Activated naive CD4-positive, alpha-beta T cell treated with anti-CD3 and anti-CD28 coated beads, Interleukin-2, amount 50 U/mL, for 24 hours (primary cell): ENCODE results near the gene MAL.

Source experiments
- H3K27ac Mint-ChIP-seq: one replicate; pipeline ENCODE4 v1.8.0; 2021; ENCODE audit warnings: mild to moderate bottlenecking, mixed read lengths
- H3K27me3 Mint-ChIP-seq: one replicate; pipeline ENCODE4 v1.8.0; 2021; ENCODE audit warnings: mixed read lengths
- H3K36me3 Mint-ChIP-seq: one replicate; pipeline ENCODE4 v1.8.0; 2021; ENCODE audit warnings: mixed read lengths
- H3K4me1 Mint-ChIP-seq: one replicate; pipeline ENCODE4 v1.8.0; 2021; ENCODE audit warnings: mixed read lengths
- H3K4me3 Mint-ChIP-seq: one replicate; pipeline ENCODE4 v1.8.0; 2021; ENCODE audit warnings: mild to moderate bottlenecking, mixed read lengths
- H3K9me3 Mint-ChIP-seq: one replicate; pipeline ENCODE4 v1.8.0; 2021; ENCODE audit warnings: mixed read lengths

The MAL gene

GRCh38 chr2:94993176-94994062, 32.1 kb upstream of the MAL start:
- Mint-ChIP-seq H3K4me1 (no peaks in the 10 kb centered on the region), H3K36me3 (no peaks in the 10 kb centered on the region), H3K27me3 (peaks cover 12% of the 10 kb centered on the region), H3K4me3 (no peak overlapping the region), H3K27ac (no peak overlapping the region), H3K9me3 (no peaks in the 10 kb centered on the region)

GRCh38 chr2:94994063-94994913, 31.2 kb upstream of the MAL start:
- Mint-ChIP-seq H3K27me3 (peaks cover 14% of the 10 kb centered on the region), H3K4me3 (no peak overlapping the region), H3K9me3 (no peaks in the 10 kb centered on the region), H3K4me1 (no peaks in the 10 kb centered on the region), H3K36me3 (no peaks in the 10 kb centered on the region), H3K27ac (no peak overlapping the region)

- Mint-ChIP-seq H3K27ac (no peak overlapping the region), H3K36me3 (no peaks in the 10 kb centered on the region), H3K27me3 (peaks cover 14% of the 10 kb centered on the region), H3K9me3 (no peaks in the 10 kb centered on the region), H3K4me3 (no peak overlapping the region), H3K4me1 (no peaks in the 10 kb centered on the region)
These were observed 30.5 kb upstream of the MAL start for GRCh38 chr2:94994914-94995552.

DNA sequence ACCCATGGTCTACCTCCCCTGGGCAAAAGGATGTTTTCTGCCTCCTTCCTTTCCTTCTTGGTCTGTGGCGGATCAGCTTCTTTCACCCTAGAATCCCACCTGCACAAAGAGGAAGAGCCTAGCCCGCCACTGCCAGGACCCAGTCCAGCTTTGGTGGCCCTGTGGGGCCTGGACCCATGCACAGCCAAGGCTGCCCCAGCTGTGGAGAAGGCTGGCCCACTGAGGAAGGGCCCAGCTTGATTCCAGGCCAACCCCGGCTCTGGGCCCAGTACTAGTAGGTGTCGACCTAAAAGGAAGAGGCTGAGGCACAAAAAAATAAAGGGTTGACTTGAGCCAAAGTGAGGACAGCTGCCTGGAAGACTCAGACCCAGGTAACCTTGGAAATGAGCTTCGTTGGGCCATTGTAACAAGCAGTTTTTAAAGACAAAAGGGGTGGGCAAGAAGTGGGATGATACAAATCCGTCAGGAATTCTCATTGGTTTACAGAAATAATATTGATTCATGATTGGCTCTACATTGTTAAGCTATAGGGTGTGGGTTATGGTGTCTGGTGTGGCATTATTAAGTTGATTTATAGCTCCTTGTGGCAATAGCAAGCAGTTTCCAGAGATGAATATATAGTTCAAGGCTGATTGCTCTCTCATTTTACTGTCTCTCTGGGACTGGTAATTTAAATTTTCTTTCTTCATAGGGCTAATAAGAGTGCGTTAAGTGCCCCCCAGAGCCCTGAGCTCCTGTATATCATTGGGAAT, 29.8 kb upstream of the MAL start:
- H3K4me3 Mint-ChIP-seq: no peak overlapping the region
- no peak overlapping the region for H3K27ac Mint-ChIP-seq
- H3K9me3 Mint-ChIP-seq: no peaks in the 10 kb centered on the region
- H3K27me3 Mint-ChIP-seq: peaks cover 14% of the 10 kb centered on the region
- no peaks in the 10 kb centered on the region for H3K36me3 Mint-ChIP-seq
- H3K4me1 Mint-ChIP-seq: no peaks in the 10 kb centered on the region

DNA sequence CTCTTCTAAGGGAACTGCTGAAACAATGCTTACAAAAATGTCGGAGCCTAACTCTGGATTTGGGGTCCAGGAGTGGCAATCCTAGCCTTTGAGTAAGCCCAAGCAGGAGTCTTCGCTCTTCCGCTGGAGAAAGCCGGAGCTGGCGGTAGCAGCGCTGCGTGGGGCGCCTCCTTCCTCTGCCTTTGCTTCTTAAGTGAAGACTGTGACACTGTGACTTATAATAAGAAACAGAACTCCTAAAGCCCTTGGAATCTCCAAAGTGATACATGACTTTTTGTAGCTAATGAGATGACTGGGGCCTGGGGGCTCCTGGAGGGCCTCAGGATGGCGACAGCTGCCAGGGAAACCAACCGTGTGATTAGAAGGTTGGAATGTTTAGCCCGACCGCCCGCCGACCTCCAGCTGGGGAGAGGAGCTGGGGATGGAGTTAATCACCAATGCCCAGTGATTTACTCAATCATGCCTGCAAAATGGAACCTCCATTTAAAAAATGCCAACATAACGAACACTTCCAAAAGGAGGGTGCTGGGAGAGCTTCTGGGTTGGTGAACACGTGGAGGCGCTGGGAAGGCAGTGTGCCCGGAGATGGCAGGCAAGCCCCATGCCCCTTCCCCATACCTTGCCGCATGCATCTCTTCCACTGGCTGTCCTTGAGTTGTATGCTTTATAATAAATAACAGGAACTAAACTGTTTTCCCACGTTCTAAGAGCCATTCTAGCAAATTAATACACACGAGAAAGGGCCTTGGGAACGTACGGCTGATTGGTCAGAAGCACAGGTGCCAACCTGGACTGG, 29.0 kb upstream of the MAL start:
- H3K4me1 Mint-ChIP-seq: no peaks in the 10 kb centered on the region
- no peaks in the 10 kb centered on the region for H3K9me3 Mint-ChIP-seq
- H3K27ac Mint-ChIP-seq: no peak overlapping the region
- H3K27me3 Mint-ChIP-seq: peaks cover 14% of the 10 kb centered on the region
- H3K4me3 Mint-ChIP-seq: no peak overlapping the region
- no peaks in the 10 kb centered on the region for H3K36me3 Mint-ChIP-seq

DNA sequence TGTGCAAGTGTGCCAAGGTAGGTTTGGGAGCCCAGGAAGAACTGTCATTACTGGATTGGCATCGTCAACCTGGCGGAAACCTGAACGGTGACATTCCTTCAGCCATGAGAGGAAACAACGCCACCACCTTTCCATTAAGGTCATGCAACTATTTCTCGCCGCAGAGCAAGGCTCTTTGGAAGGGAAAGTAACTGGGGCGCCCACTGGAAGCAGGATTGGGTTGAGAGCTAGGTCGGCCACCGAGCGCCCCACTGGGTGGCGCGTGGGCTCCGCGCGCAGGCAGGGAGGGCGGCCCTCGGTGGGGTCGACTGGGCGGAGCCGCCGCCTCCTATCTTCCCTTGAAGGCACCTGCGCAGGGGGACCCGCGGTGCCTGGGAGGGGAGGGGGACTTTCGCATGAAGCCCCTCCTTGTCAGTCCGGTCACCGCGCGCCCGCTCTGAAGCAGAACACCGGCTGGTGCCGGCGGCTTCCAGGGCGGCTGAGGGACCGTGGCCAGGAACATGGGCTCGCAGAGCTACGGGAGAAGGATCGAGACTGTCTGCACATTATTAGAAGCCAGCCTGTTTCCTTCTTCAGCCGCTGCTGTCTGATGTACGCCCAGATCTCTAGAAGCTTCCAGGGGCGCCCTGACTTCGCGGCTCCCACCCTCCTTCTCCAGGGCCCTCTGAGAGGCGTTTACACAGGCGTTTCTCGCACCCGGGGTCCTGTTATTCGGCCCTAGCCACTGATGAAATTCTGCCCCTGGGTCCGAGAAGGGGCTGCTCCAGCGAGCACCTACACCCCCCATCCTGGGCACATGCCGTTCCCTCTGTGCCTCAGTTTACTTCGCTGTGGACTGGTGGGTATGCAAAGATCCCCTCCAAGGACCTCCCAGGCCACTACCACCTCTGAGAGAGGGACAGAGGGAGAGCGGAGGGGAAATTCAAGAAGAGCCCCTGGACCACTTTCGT, 27.3 kb upstream of the MAL start:
- Mint-ChIP-seq H3K27me3 (peaks cover 14% of the 10 kb centered on the region), H3K4me3 (no peak overlapping the region), H3K4me1 (no peaks in the 10 kb centered on the region), H3K36me3 (no peaks in the 10 kb centered on the region), H3K9me3 (no peaks in the 10 kb centered on the region), H3K27ac (no peak overlapping the region)

GRCh38 chr2:94999431-94999883, 26.1 kb upstream of the MAL start:
- Mint-ChIP-seq H3K27ac (no peak overlapping the region), H3K4me1 (peaks cover 2% of the 10 kb centered on the region), H3K27me3 (peaks cover 16% of the 10 kb centered on the region), H3K36me3 (no peaks in the 10 kb centered on the region), H3K4me3 (no peak overlapping the region), H3K9me3 (no peaks in the 10 kb centered on the region)

- H3K4me3 Mint-ChIP-seq: no peak overlapping the region
- peaks cover 5% of the 10 kb centered on the region for H3K4me1 Mint-ChIP-seq
- H3K27ac Mint-ChIP-seq: no peak overlapping the region
- no peaks in the 10 kb centered on the region for H3K36me3 Mint-ChIP-seq
- H3K27me3 Mint-ChIP-seq: peaks cover 18% of the 10 kb centered on the region
- no peaks in the 10 kb centered on the region for H3K9me3 Mint-ChIP-seq
These were observed 24.4 kb upstream of the MAL start for GRCh38 chr2:95001051-95001562.

- Mint-ChIP-seq H3K36me3 (no peaks in the 10 kb centered on the region), H3K4me3 (no peak overlapping the region), H3K27me3 (peaks cover 14% of the 10 kb centered on the region), H3K4me1 (peaks cover 5% of the 10 kb centered on the region), H3K27ac (no peak overlapping the region), H3K9me3 (no peaks in the 10 kb centered on the region)
These were observed 23.8 kb upstream of the MAL start for GRCh38 chr2:95001701-95002100.

DNA sequence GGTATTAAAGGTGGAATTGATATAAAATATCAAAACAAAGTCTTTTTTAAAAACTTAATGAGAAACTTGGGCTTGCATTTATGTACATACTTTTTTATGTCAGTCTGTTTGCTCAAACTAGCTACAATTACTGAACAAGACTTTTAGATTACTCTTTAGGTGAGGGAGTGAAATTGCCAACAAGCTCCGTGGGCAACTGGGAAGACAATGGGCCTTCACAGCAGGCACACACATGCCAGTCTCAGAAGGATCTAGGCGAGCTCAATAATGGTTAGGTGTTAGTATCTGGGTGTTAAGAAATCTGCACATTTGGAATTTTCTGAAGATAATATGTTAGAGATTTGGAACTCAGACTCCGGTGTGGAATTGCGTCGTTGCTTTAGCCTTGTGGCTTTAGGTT, 23.0 kb upstream of the MAL start:
- Mint-ChIP-seq H3K9me3 (no peaks in the 10 kb centered on the region), H3K27me3 (peaks cover 9% of the 10 kb centered on the region), H3K4me1 (peaks cover 5% of the 10 kb centered on the region), H3K4me3 (no peak overlapping the region), H3K27ac (no peak overlapping the region), H3K36me3 (no peaks in the 10 kb centered on the region)

DNA sequence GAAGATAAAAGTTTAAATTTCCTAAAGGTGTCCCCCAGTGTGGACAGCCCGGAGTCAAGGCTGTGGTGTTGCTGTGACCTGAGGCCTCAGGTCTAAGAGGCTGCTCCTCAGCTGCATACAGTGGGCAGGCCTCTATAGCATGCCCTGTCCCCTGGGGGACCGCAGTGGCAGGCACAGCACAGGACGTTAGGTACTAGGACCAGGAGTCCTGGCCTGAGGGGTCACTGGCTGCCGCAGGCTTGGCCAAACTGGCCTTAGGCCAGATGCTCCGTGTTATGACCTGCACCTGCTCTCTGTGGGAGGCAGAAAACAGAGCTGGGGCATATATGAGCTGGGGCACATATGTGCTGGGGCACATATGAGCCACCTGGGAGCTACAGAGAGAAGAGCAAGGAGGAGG, 21.2 kb upstream of the MAL start:
- Mint-ChIP-seq H3K27me3 (peaks cover 4% of the 10 kb centered on the region), H3K27ac (no peak overlapping the region)

DNA sequence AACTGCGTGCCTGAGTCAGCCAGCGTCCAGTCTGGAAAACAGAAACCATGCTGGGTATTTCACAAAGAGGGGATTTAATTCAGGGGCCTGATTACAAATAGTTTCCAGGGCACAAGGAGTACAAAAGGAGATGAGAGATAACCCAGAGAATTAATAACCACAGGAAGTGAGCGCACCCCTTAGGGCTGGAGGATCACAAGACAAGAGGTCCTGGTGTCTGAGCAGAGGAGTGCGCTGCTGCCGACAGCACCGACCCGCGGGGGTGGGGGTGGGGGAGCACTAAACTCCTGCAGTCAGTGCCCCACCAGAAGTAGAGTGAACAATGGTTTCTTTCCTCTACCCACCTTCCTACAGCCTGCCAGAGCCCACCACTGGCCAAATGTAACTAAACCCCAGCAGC, 20.8 kb upstream of the MAL start:
- H3K27me3 Mint-ChIP-seq: peaks cover 4% of the 10 kb centered on the region
- H3K27ac Mint-ChIP-seq: no peak overlapping the region
- H3K4me3 Mint-ChIP-seq: no peak overlapping the region
- H3K9me3 Mint-ChIP-seq: no peaks in the 10 kb centered on the region
- H3K4me1 Mint-ChIP-seq: peaks cover 5% of the 10 kb centered on the region
- no peaks in the 10 kb centered on the region for H3K36me3 Mint-ChIP-seq

More for the DNA sequence above, 21.2 kb upstream of the MAL start:
- Mint-ChIP-seq H3K4me3 (no peak overlapping the region), H3K9me3 (no peaks in the 10 kb centered on the region), H3K36me3 (no peaks in the 10 kb centered on the region), H3K4me1 (peaks cover 5% of the 10 kb centered on the region)

DNA sequence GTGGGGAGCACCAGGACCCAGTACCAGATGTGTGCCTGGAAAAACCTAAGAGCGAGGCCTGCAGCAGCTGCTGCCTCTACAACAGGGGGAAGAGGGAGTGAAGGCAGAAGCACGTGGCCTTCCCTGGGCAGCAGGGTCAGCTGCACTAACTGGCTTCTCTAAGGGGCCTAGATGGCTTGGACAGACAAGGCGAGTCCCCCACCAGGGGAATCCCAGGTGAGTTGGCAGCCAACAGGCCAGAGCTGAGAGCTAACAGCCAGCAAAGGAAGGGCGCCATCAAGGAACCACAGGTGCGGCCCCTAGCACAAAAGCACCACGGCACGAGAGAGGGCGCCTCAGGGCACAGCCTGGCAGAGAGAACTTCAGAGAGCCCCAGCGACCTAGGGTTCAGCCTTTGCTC, 19.8 kb upstream of the MAL start:
- H3K4me3 Mint-ChIP-seq: no peak overlapping the region
- H3K36me3 Mint-ChIP-seq: no peaks in the 10 kb centered on the region
- peaks cover 5% of the 10 kb centered on the region for H3K4me1 Mint-ChIP-seq
- no peak overlapping the region for H3K27ac Mint-ChIP-seq
- peaks cover 4% of the 10 kb centered on the region for H3K27me3 Mint-ChIP-seq
- no peaks in the 10 kb centered on the region for H3K9me3 Mint-ChIP-seq
